Measurements from ENCODE around the gene ZNF385A. TPM values are rescaled to one million over a fixed set of nuclear protein-coding genes. Genes with fewer than 3 reads are reported as not detected.

Gene ZNF385A
- total and polyA plus RNA-seq, 9 of the 15 experiments (the other 6 are each of a cell fraction or from before 2014, with no cell fraction given), result 1.0 to 111 (median 7.7) TPM

DNA sequence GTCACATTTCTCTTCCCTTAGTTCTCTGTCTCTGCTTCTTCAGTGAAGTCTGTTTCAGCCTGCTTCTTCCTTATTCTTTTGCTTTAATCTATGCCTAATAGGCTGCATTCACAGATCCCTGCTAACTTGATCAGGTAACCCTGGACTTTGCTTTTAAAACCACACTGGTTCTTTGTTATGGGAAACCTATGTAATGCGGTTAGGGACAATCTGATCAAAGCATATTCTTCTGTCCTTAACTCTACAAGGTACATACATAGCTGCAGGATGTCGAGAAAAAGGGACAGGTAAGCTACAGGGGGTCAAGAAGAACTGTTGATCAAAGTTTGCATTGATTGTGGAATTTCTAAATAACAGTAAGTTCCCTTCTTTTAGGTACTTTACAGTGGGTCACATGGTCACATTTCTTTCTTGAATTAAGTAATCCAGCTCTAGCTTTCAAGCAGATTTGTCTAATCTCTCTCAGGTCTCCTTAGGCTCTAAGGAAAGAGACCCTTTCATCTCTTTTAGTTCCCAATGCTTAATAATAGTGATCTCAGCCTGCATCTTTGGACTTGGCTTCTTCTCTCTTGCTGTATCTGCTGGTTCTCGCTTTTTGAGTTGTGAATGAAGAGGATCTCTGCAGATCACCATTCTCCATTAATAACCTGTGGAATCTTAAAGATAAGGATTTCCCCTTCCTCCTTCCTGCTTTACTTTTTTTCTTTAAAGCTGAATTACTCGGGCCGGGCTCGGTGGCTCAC, 55.8 kb downstream of the ZNF385A start:
- Histone ChIP-seq H3K9me3 (replicated peaks; ENCODE audit: control insufficient read depth, insufficient read depth, low read depth, low read length) (no peaks in the 10 kb centered on the region), H3K27ac (ENCODE audit: extremely low read depth, low read depth, low read length) (peak overlapping the region; percentile 46; the same call in 1 of the 3 replicates), H3K36me3 (ENCODE audit: control insufficient read depth, insufficient read depth, low read length) (peaks cover 37% of the 10 kb centered on the region), H3K9ac (ENCODE audit: insufficient read depth in 1 of 2, low read depth in 2 of 2, low read length in 2 of 2) (peak overlapping the region in 1 of 2 experiments; percentile 17; a peak in 2 of 4 replicates), H3K4me3 (no peak overlapping the region), H4K20me1 (replicated peaks; ENCODE audit: control insufficient read depth, insufficient read depth, low read length) (no peaks in the 10 kb centered on the region; the same call in 1 of the 2 replicates), H3K4me2 (ENCODE audit: insufficient read depth, low read length) (peak overlapping the region; percentile 40), H3K27me3 (ENCODE audit: control insufficient read depth in 2 of 2, insufficient read depth in 2 of 2, low read length in 2 of 2) (no peaks in the 10 kb centered on the region), H2AFZ (ENCODE audit: low read depth, low read length) (no peak overlapping the region), H3K79me2 (ENCODE audit: control insufficient read depth, insufficient read depth, low read length) (peaks cover 91% of the 10 kb centered on the region), H3K4me1 (replicated peaks in 1 of 2; ENCODE audit: control insufficient read depth in 2 of 2, insufficient read depth in 2 of 2, low read length in 2 of 2) (peaks cover 37 to 38% of the 10 kb centered on the region in 2 experiments; a peak in 4 of 5 replicates), H3K9me1 (ENCODE audit: control insufficient read depth, insufficient read depth, low read length) (no peaks in the 10 kb centered on the region)
- TF ChIP-seq HDAC2 (IDR thresholded peaks at IDR 0.05), result 0 out of 2 replicates have a peak, but pooled peaks have one; percentile 4
- 0 out of 2 replicates have a peak, but pooled peaks have one; percentile 15 for TF ChIP-seq ELF1 (tag; IDR thresholded peaks at IDR 0.05)
- 0 out of 2 replicates have a peak, but pooled peaks have one; percentile 14 for TF ChIP-seq RBFOX2 (IDR thresholded peaks at IDR 0.05; ENCODE audit: low read depth, low read length)
- TF ChIP-seq CREM (IDR thresholded peaks at IDR 0.05; ENCODE audit: low read depth), result no peak
- TF ChIP-seq NR2C2 (CRISPR knock-in tag; IDR thresholded peaks at IDR 0.05), result no peak
- peak; percentile 67 for TF ChIP-seq NR2C2 (tag; IDR thresholded peaks at IDR 0.05)
- TF ChIP-seq MED1 (CRISPR knock-in tag; IDR thresholded peaks at IDR 0.05; ENCODE audit: borderline replicate concordance), result no peak
- 0 out of 2 replicates have a peak, but pooled peaks have one; percentile 9 for TF ChIP-seq NR2C1 (IDR thresholded peaks at IDR 0.05)
- TF ChIP-seq NR2C1 (tag; IDR thresholded peaks at IDR 0.05), result no peak
- TF ChIP-seq KDM1A (IDR thresholded peaks at IDR 0.05), result peak in 1 of 2 experiments; percentile 17; a peak in 1 of 4 replicates
- no peak for TF ChIP-seq E2F8 (IDR thresholded peaks at IDR 0.05; ENCODE audit: low read depth, partially characterized antibody)
- TF ChIP-seq, protein P1, sequence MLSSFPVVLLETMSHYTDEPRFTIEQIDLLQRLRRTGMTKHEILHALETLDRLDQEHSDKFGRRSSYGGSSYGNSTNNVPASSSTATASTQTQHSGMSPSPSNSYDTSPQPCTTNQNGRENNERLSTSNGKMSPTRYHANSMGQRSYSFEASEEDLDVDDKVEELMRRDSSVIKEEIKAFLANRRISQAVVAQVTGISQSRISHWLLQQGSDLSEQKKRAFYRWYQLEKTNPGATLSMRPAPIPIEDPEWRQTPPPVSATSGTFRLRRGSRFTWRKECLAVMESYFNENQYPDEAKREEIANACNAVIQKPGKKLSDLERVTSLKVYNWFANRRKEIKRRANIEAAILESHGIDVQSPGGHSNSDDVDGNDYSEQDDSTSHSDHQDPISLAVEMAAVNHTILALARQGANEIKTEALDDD (IDR thresholded peaks at IDR 0.05), result 0 out of 2 replicates have a peak, but pooled peaks have one; percentile 49
- no TSS peak for BruUV-seq (replicated peaks)
- no peak for DNase-seq (ENCODE audit: extremely low read depth in 1 of 4, low spot score in 3 of 4)
- CTCF ChIA-PET (ENCODE audit: low intra/inter-chr PET ratio), result no interaction called here
- ATAC-seq, result no peak
- in situ Hi-C loops (cut with MboI) (loop anchor here (5.0 kb wide), 1 partner anchor 36 kb away; no protein-coding TSS in a partner anchor), intact Hi-C loops (cut with micrococcal nuclease) (loop anchor here (5.0 kb wide), 1 partner anchor 34 kb away; the partner anchor contains the start of gene GPR84)
- 55% methylated on average over 6 of the region's 6 CpGs for WGBS (ENCODE audit: insufficient coverage, low coverage, missing lambda C conversion rate)
- FAIRE-seq, result peak; percentile 26
- POLR2A ChIA-PET, result interaction anchor here (0.6 to 6.5 kb wide), 10 partner anchors 9 to 343 kb away, joined by 3 to 71 read pairs (median 4); partner anchors contain the start of genes CBX5 and HNRNPA1
